Middle frontal gyrus (tissue), 1 donor: Measurements from ENCODE around the gene PCDHA6.
"Not testable (repeated sequence)": the region's sequence is repeated elsewhere in the genome, so short reads cannot be mapped to it uniquely, and the experiment has no call there.

Experiments used
- DNase-seq: peaks from one replicate; pipeline ENCODE4 v3.0.0-alpha.2; 2015; ENCODE audit warnings: low spot score; ENCODE audit errors: extremely low spot score

Gene PCDHA6

GRCh38 chr5:140821375-140822280, 6.1 kb upstream of the PCDHA6 start, which contains the start of gene PCDHA5:
TSS of gene PCDHA5 (plus strand) at chr5:140821613.
- no peak for DNase-seq

GRCh38 chr5:140822281-140822629, 5.5 kb upstream of the PCDHA6 start:
- DNase-seq = no peak

GRCh38 chr5:140822969-140823368, 4.8 kb upstream of the PCDHA6 start:
- DNase-seq = not testable (repeated sequence)

GRCh38 chr5:140823475-140823874, 4.3 kb upstream of the PCDHA6 start:
- DNase-seq = no peak

GRCh38 chr5:140828362-140828737, 590 bp downstream of the PCDHA6 start:
- no peak for DNase-seq

GRCh38 chr5:140829511-140830501, 2.0 kb downstream of the PCDHA6 start:
- not testable (repeated sequence) for DNase-seq

GRCh38 chr5:140833993-140834392, 6.2 kb downstream of the PCDHA6 start, which contains the start of gene PCDHA7:
TSS of gene PCDHA7 (plus strand) at chr5:140834269. CDS start at chr5:140834384, 115 bp downstream.
- DNase-seq = no peak

- not testable (repeated sequence) for DNase-seq
Measured at GRCh38 chr5:140834439-140835008, 6.8 kb downstream of the PCDHA6 start.

- DNase-seq = no peak
Measured at GRCh38 chr5:140835622-140836510, 8.1 kb downstream of the PCDHA6 start.

- no peak for DNase-seq
Measured at GRCh38 chr5:140840978-140841962, 13.5 kb downstream of the PCDHA6 start, which contains the start of gene PCDHA8. TSS of gene PCDHA8 (plus strand) at chr5:140841187. CDS start at chr5:140841322, 135 bp downstream.

GRCh38 chr5:140842798-140843733, 15.3 kb downstream of the PCDHA6 start:
- DNase-seq = no peak

- not testable (repeated sequence) for DNase-seq
Measured at GRCh38 chr5:140848139-140849102, 20.7 kb downstream of the PCDHA6 start, which contains the start of gene PCDHA9. TSS of gene PCDHA9 (plus strand) at chr5:140848382. CDS start at chr5:140848496, 114 bp downstream.

- not testable (repeated sequence) for DNase-seq
Measured at GRCh38 chr5:140849831-140850634, 22.3 kb downstream of the PCDHA6 start.

GRCh38 chr5:140855772-140856674, 28.3 kb downstream of the PCDHA6 start, which contains the start of gene PCDHA10:
TSS of gene PCDHA10 (plus strand) at chr5:140855897. CDS start at chr5:140856049, 152 bp downstream.
- no peak for DNase-seq
